ENCODE measurements around the gene NHEJ1.
A peak's percentile ranks its signal among the peaks of the same experiment; 100 is the strongest.

The NHEJ1 gene

GRCh38 chr2:219182331-219183150 is 21.9 kb upstream of the NHEJ1 start:
- peak in 1 of 5 donors; percentile 27 for DNase-seq

GRCh38 chr2:219181531-219181930 is 20.9 kb upstream of the NHEJ1 start:
- no peak for DNase-seq

GRCh38 chr2:219180961-219181360 is 20.3 kb upstream of the NHEJ1 start:
- DNase-seq = no peak

- DNase-seq = no peak
These were observed 19.2 kb upstream of the NHEJ1 start for GRCh38 chr2:219179601-219180465.

- DNase-seq = peak in 3 of 5 donors; percentile 33 to 45 (median 43)
These were observed 18.0 kb upstream of the NHEJ1 start for GRCh38 chr2:219178377-219179175.

GRCh38 chr2:219177552-219178376 is 17.1 kb upstream of the NHEJ1 start, which contains the start of gene RETREG2:
Gene RETREG2 (plus strand): TSS chr2:219178275. CDS start chr2:219178353, 78 bp downstream.
- DNase-seq = peak; percentile 68 to 94 (median 72)

GRCh38 chr2:219176818-219177551 is 16.4 kb upstream of the NHEJ1 start, which contains the start of gene CNPPD1:
Gene CNPPD1 (minus strand): TSS chr2:219176925. CDS start chr2:219176828, 97 bp downstream.
- DNase-seq = peak; percentile 75 to 96 (median 81)

- DNase-seq = peak in 2 of 5 donors; percentile 6 to 27
These were observed 15.6 kb upstream of the NHEJ1 start for GRCh38 chr2:219175928-219176817.

- DNase-seq = no peak
These were observed 14.9 kb upstream of the NHEJ1 start for GRCh38 chr2:219175486-219175885.

GRCh38 chr2:219174801-219175200 is 14.2 kb upstream of the NHEJ1 start:
- DNase-seq = no peak

- no peak for DNase-seq
These were observed 13.5 kb upstream of the NHEJ1 start for GRCh38 chr2:219174146-219174545.

- DNase-seq = no peak
These were observed 12.6 kb upstream of the NHEJ1 start for GRCh38 chr2:219173176-219173575.

- no peak for DNase-seq
These were observed 11.9 kb upstream of the NHEJ1 start for GRCh38 chr2:219172231-219173154.

- peak in 2 of 5 donors; percentile 21 to 25 for DNase-seq
These were observed 10.6 kb upstream of the NHEJ1 start for GRCh38 chr2:219171231-219171651.

- DNase-seq = no peak
These were observed 9.5 kb upstream of the NHEJ1 start, which contains the start of gene SLC23A3 for GRCh38 chr2:219169930-219170654. Gene SLC23A3 (minus strand): TSS chr2:219170029. CDS start chr2:219169984, 45 bp downstream.

GRCh38 chr2:219168932-219169331 is 8.3 kb upstream of the NHEJ1 start:
- DNase-seq = no peak

GRCh38 chr2:219168526-219168925 is 7.9 kb upstream of the NHEJ1 start:
- DNase-seq = no peak

GRCh38 chr2:219167997-219168396 is 7.4 kb upstream of the NHEJ1 start:
- no peak for DNase-seq

Data from T-helper 1 cell (primary cell).